ENCODE data around the gene METTL17. TPM values are rescaled to one million over a fixed set of nuclear protein-coding genes. Genes with fewer than 3 reads are reported as not detected.

METTL17 gene
- total RNA-seq, 2 experiments from 2014 or later = 92.0 to 94.8 TPM

- intact Hi-C loops (cut with DNase I, micrococcal nuclease) = loop anchor here (1.0 to 5.0 kb wide), 5 partner anchors 99 to 274 kb away; no protein-coding TSS in a partner anchor
- ATAC-seq (ENCODE audit: poor library complexity) (peak; percentile 87), DNase-seq (peak; percentile 55 to 90 (median 70))
- H3K4me1 Mint-ChIP-seq (ENCODE audit: low read depth) = peaks cover 15% of the 10 kb centered on the region
- TF ChIP-seq CTCF (IDR thresholded peaks at IDR 0.05) = peak; percentile 89
- Histone ChIP-seq H3K27me3 (ENCODE audit: control insufficient read depth in 1 of 2, insufficient read depth in 2 of 2, low read length in 2 of 2) (peaks cover 12% of the 10 kb centered on the region in 2 experiments), H3K9me3 (ENCODE audit: control insufficient read depth in 1 of 2, insufficient read depth in 1 of 2, low read length in 2 of 2) (no peaks in the 10 kb centered on the region), H3K36me3 (ENCODE audit: insufficient read depth, low read length) (no peaks in the 10 kb centered on the region), H3K4me1 (ENCODE audit: insufficient read depth, low read length) (peaks cover 15% of the 10 kb centered on the region), H3K27ac (ENCODE audit: low read depth in 1 of 2, low read length in 2 of 2) (no peak overlapping the region), H3K4me3 (ENCODE audit: low read length) (peak overlapping the region; percentile 69)
- ChIA-PET CTCF (interaction anchor here (0.5 to 2.6 kb wide), 35 partner anchors 8 to 1849 kb away, joined by 3 to 23 read pairs (median 4); partner anchors contain the start of genes RNASE2, RNASE4 and TMEM253), POLR2A (interaction anchor here (0.8 to 1.7 kb wide), 4 partner anchors 15 to 133 kb away, joined by 3 to 4 read pairs (median 4); no protein-coding TSS in a partner anchor)
- H3K27me3 Mint-ChIP-seq = peaks cover 39% of the 10 kb centered on the region
- H3K27ac Mint-ChIP-seq = no peak overlapping the region
- no peaks in the 10 kb centered on the region for H3K36me3 Mint-ChIP-seq (ENCODE audit: low read depth)
- no peaks in the 10 kb centered on the region for H3K9me3 Mint-ChIP-seq
- H3K4me3 Mint-ChIP-seq = peak overlapping the region; percentile 93
Measured at GRCh38 chr14:20970983-20971704, 18.6 kb upstream of the METTL17 start.

GRCh38 chr14:20971705-20972021 is 18.1 kb upstream of the METTL17 start:
- Mint-ChIP-seq H3K27ac (no peak overlapping the region), H3K27me3 (peaks cover 36% of the 10 kb centered on the region), H3K36me3 (ENCODE audit: low read depth) (no peaks in the 10 kb centered on the region), H3K9me3 (no peaks in the 10 kb centered on the region), H3K4me3 (peak overlapping the region; percentile 93), H3K4me1 (ENCODE audit: low read depth) (peaks cover 15% of the 10 kb centered on the region)
- no peak overlapping the region for H3K27ac ChIP-seq (ENCODE audit: low read depth in 1 of 2, low read length in 2 of 2)
- DNase-seq (no peak), ATAC-seq (ENCODE audit: poor library complexity) (peak; percentile 30)
- peaks cover 15% of the 10 kb centered on the region for H3K4me1 ChIP-seq (ENCODE audit: insufficient read depth, low read length)
- H3K9me3 ChIP-seq (ENCODE audit: control insufficient read depth in 1 of 2, insufficient read depth in 1 of 2, low read length in 2 of 2) = no peaks in the 10 kb centered on the region
- ChIA-PET POLR2A (interaction anchor here (1.2 to 1.7 kb wide), 2 partner anchors 113 to 133 kb away, joined by 4 read pairs; no protein-coding TSS in a partner anchor), CTCF (interaction anchor here (0.9 to 2.6 kb wide), 19 partner anchors 9 to 288 kb away, joined by 3 to 23 read pairs (median 6); partner anchors contain the start of gene RNASE4)
- intact Hi-C loops (cut with DNase I, micrococcal nuclease) = loop anchor here (1.0 to 5.0 kb wide), 5 partner anchors 99 to 274 kb away; no protein-coding TSS in a partner anchor
- H3K36me3 ChIP-seq (ENCODE audit: insufficient read depth, low read length) = no peaks in the 10 kb centered on the region
- peak overlapping the region; percentile 69 for H3K4me3 ChIP-seq (ENCODE audit: low read length)
- no peak for TF ChIP-seq CTCF (IDR thresholded peaks at IDR 0.05)
- peaks cover 12% of the 10 kb centered on the region in 2 experiments for H3K27me3 ChIP-seq (ENCODE audit: control insufficient read depth in 1 of 2, insufficient read depth in 2 of 2, low read length in 2 of 2)

- H3K27ac Mint-ChIP-seq = no peak overlapping the region
- no peak for DNase-seq
- H3K4me1 ChIP-seq (ENCODE audit: insufficient read depth, low read length) = peaks cover 15% of the 10 kb centered on the region
- H3K4me3 ChIP-seq (ENCODE audit: low read length) = no peak overlapping the region
- H3K27ac ChIP-seq (ENCODE audit: low read depth in 1 of 2, low read length in 2 of 2) = no peak overlapping the region
- H3K4me1 Mint-ChIP-seq (ENCODE audit: low read depth) = peaks cover 15% of the 10 kb centered on the region
- ATAC-seq (ENCODE audit: poor library complexity) = no peak
- no peaks in the 10 kb centered on the region for H3K36me3 Mint-ChIP-seq (ENCODE audit: low read depth)
- H3K27me3 Mint-ChIP-seq = peaks cover 22% of the 10 kb centered on the region
- POLR2A ChIA-PET = no interaction called here
- no peaks in the 10 kb centered on the region for H3K9me3 ChIP-seq (ENCODE audit: control insufficient read depth in 1 of 2, insufficient read depth in 1 of 2, low read length in 2 of 2)
- intact Hi-C loops (cut with DNase I, micrococcal nuclease) = loop anchor here in 1 of 2 experiments (5.0 kb wide), 1 partner anchor 101 kb away; no protein-coding TSS in a partner anchor
- H3K4me3 Mint-ChIP-seq = no peak overlapping the region
- H3K36me3 ChIP-seq (ENCODE audit: insufficient read depth, low read length) = no peaks in the 10 kb centered on the region
- H3K27me3 ChIP-seq (ENCODE audit: control insufficient read depth in 1 of 2, insufficient read depth in 2 of 2, low read length in 2 of 2) = peaks cover 4 to 6% of the 10 kb centered on the region in 2 experiments
- CTCF ChIA-PET = no interaction called here
- no peak for TF ChIP-seq CTCF (IDR thresholded peaks at IDR 0.05)
- H3K9me3 Mint-ChIP-seq = no peaks in the 10 kb centered on the region
Measured at GRCh38 chr14:20973501-20973900, 16.3 kb upstream of the METTL17 start.

Data from CD4-positive, alpha-beta T cell (primary cell).